Activated CD8-positive, alpha-beta T cell treated with anti-CD3 and anti-CD28 coated beads, Interleukin-2, amount 10 ng/mL, durations not matched to agents 7 days and 5 days (primary cell): ENCODE measurements around the gene HSH2D. TPM values are rescaled to one million over a fixed set of nuclear protein-coding genes. Genes with fewer than 3 reads are reported as not detected.

ENCODE experiments used
- total RNA-seq, 2 experiments: library from RNA; stranded (reverse); gene quantifications; one replicate each; pipeline ENCODE4 v1.2.3, GENCODE V29; 2021

The HSH2D gene
- total RNA-seq, 2 experiments from 2014 or later, result 83.6 to 84.3 TPM

Other genes with a start within 250 kb of the HSH2D start
- gene CYP4F2, start 245.6 kb upstream of the HSH2D start, total RNA-seq, result not detected
- not detected for gene CYP4F11, start 209.2 kb upstream of the HSH2D start, total RNA-seq
- gene OR10H4, start 194.7 kb upstream of the HSH2D start, total RNA-seq, result not detected
- gene TPM4, start 67.2 kb upstream of the HSH2D start, total RNA-seq, result 100 to 1,000 TPM; 424 to 436 TPM
- 100 to 1,000 TPM; 156 to 167 TPM for gene RAB8A, start 31.8 kb upstream of the HSH2D start, total RNA-seq
- not detected for gene CIB3, start 29.8 kb downstream of the HSH2D start, total RNA-seq
- gene FAM32A, start 41.7 kb downstream of the HSH2D start, total RNA-seq, result 10 to 100 TPM; 65.8 to 69.4 TPM
- 100 to 1,000 TPM; 184 to 186 TPM for gene AP1M1, start 54.2 kb downstream of the HSH2D start, total RNA-seq
- 100 to 1,000 TPM in 1 of 2 experiments, 10 to 100 TPM in 1; 96.0 to 100 TPM for gene KLF2, start 181.1 kb downstream of the HSH2D start, total RNA-seq